NCI-H1092 (cell line): ENCODE results near the gene PPFIA4.

Experiments used
- DNase-seq: peaks from one replicate; lab custom pipeline; 2025; lab: John Stamatoyannopoulos, UW

Gene PPFIA4

DNA sequence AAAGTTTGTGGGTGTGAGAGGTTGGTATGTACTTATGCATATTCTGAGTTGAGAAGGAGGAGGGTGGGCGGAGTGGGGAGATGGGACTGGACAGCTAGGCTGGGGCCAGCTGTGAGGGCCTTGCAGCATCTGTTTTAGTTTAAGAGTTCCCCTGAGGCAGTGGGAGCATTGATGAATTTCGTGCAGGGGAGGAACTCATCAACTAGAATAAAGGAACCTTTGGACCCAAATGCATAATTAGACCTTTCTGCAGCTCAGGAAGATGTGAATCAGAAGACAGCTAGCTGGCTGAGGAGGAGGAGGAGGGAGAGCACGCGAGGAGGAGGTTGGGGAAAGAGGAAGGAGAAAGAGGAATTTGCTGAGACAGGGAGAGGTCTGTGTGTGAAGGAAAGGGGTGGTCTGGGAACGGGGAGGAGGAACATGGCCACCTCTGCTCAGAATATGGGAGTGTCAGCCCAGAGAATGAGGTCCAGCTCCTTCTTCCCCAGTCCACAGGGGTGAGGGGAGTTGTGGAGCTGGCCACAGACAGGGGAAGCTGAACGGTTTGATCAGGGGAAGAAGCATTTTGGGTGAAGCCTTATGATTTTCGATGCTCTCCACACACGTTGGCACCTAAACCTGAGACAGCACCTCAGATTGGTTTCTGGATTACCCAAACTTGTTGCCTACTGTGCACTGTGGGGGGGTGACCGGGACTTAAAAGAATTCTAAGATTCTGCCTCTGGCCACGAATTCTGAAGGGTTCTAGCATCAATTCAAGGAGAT is 31.8 kb downstream of the PPFIA4 start:
- no peak for DNase-seq

DNA sequence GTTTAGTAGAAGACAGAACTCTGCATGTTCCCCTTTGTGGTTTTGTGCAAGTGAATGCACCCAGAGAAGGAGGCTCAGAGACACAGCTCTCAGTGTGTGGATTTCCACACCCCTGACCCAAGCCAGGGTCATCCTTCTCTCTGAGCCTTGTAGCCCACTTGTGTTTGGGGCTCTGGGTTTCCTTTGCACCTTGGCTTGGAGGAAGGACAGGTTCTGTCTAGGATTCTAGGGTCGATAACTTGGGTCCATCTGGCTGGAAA is 32.3 kb downstream of the PPFIA4 start:
- DNase-seq: no peak

DNA sequence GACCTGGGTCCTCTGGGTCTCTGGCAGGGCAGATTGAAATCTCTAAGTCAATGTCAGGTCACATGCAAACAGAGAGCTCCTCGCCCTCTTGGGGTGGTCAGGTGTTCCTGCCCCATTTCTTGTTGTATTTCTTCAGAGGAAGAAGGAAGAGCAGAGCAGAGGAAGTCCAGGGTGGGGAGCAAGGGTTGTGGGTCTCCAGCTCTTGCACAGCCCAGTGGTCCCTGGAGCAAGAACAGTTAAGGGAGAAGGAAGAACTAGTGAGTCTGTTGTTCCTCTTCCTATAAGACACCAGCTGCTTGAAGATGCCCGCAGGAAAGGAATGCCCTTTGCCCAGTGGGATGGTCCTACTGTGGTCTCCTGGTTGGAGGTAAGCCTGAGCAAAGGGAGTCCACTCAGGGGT is 33.2 kb downstream of the PPFIA4 start:
- no peak for DNase-seq

DNA sequence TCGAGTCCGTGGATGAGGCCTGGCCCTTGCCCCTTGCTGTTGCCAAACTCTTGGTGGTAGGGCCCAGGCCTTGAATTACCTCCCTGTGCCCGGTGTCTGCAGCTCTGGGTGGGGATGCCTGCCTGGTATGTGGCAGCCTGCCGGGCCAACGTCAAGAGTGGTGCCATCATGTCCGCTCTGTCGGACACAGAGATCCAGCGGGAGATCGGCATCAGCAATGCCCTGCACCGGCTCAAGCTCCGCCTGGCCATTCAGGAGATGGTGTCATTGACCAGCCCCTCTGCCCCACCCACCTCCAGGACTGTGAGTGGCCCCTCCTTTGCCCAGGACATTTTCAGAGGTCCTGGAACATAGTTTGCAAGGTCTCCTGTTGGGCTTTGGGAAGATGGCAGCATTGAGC is 33.8 kb downstream of the PPFIA4 start:
- no peak for DNase-seq

GRCh38 chr1:203063287-203063686 is 37.0 kb downstream of the PPFIA4 start:
- DNase-seq: no peak

DNA sequence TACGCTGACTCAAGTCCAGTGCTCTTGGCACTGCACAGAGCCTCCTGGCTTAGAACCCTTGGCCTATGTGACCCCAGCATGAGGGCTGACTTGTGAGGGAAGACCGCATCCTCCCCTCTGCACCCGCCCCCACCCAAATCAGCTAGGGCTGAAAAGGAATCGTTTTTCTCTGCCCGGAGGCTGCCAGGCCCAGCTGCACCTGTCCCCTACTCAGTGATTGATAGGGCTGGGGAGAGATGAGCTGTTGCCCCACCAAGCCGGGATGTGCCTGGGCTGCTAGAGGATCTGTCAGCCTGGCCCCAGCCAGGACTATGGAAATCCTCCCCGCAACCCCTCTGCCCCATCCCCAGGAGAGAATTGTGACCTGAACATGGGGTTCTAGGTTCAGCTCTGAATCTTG is 38.9 kb downstream of the PPFIA4 start:
- no peak for DNase-seq

- DNase-seq: no peak
Measured at GRCh38 chr1:203065986-203066385, 39.7 kb downstream of the PPFIA4 start.

DNA sequence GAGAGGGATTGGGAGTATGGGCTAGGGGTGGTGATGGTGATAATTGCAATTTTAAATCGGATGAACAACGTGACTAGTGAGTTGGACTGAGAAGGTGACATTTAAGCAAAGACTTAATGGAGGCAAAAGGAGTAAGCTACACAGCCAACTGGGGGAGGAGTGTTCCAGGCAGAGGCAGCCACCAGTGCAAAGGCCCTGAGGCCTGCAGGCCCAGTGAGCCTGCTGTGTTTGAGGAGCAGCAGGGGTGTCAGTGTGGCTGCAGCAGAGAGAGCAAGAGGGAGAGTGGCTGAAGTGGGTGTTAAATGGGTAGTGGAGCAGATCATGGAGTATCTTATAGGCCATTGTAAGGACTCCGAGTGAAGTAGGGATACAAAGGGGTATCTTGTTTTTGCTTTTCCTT is 40.7 kb downstream of the PPFIA4 start:
- DNase-seq: no peak

GRCh38 chr1:203069030-203069747 is 42.9 kb downstream of the PPFIA4 start:
- peak; percentile 53 for DNase-seq

DNA sequence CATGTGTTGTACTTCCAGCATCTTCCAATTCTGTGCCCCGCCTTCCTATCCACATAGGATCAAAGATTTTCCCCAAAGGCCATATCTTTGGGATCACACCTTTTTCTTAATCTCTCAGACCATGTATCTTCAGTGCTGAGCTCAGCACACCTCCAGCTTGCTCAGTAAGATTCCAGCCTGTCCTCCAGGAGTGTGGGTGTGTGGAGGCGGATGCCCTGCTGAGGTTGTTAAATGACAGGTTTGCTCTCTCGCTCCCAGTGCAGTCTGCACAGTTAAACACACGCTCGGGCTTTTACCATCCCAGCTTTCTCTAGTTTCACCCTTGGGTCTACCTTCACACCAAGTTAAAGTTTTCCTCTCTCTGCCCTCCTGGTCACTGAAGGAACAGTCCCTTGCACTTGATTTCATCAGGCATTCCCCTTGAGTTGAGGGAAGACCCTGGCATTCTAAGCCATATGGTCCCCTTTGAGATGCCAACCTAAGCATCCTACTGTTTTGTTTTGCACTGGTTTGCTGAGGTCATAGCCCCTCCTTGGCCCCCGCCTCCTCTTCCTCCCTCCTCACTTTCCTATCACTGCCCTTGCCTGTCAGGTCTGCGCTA is 45.8 kb downstream of the PPFIA4 start:
- no peak for DNase-seq

GRCh38 chr1:203072911-203073310 is 46.6 kb downstream of the PPFIA4 start:
- DNase-seq: no peak

DNA sequence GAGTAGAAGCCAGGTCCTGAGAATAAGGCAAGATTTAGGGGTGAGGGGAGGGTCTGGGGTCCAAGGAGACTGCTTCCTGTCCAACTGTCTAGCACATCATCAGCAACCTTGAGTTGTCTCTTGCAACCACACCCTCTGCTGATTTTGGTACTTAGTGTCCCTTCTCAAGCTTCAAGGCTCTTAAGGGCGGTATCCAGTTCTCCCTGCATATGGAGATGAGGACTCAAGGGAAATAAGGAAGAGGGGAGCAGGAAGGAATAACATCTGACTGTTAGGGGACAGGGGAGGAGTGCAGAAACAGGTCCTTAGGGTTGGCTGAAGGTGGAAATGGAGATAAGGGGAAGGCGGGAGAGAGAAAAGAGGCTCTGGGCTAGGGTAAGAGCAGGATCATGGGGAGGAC is 47.2 kb downstream of the PPFIA4 start:
- DNase-seq: no peak

GRCh38 chr1:203074610-203075009 is 48.3 kb downstream of the PPFIA4 start:
- no peak for DNase-seq

DNA sequence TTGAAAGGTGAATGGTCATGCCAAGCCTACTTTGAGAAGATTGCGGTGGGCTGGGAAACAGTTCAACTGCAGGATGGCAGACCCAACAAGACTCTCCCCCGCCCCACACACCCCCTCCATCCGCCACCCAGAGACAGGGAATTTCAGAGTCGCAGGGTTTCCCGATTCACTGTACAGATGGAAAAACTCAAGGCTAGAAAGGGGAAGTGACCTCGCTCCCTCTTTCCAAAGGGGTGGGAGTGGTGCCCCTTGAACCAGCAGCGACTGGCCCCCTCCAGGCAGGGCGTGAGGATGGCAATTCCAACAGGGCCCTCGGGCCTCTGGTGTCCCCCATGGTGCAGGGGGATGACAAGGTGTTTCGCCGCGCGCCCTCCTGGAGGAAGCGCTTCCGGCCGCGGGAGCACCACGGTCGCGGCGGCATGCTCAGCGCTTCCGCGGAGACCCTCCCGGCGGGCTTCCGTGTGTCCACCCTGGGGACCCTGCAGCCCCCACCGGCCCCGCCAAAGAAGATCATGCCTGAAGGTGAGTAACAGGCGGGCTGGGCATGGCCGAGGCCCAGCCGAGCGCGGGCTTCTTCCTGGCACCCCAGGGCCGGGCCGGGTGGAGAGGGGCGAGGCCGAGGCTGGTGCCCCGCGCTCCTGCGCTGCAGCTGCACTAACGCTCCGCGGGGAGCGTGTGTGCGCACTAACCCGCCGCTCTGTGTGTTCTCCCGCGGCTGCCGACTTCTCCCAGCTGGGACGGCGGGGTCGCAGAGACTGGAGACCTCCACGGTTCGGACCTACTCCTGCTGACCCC is 49.1 kb downstream of the PPFIA4 start:
- no peak for DNase-seq

DNA sequence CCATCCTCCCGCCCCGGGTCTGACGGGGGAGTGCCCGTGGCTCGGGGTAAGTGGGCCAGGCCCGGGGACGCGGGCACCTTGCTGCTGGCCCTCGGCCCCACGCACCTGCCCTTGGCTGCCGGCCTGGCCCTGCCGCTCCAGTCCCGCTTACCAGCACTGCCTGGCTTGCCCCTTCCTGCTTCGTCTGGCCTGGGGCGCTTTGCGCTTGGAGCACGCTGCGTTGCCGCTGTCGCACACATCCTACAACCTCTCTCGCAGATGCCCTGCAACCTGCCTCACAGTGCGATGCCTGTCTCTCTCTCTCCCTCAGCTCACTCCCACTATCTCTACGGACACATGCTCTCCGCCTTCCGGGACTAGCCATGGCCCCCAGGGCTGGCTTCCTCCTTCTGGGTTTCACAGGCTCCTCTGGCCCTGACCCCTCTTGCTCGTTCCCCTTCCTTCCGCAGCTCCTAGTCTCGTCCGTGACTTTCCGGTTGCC is 49.8 kb downstream of the PPFIA4 start:
- no peak for DNase-seq

GRCh38 chr1:203077367-203077766 is 51.1 kb downstream of the PPFIA4 start:
- DNase-seq: no peak

GRCh38 chr1:203077956-203078355 is 51.7 kb downstream of the PPFIA4 start:
- no peak for DNase-seq

- DNase-seq: no peak
Measured at GRCh38 chr1:203078478-203078877, 52.2 kb downstream of the PPFIA4 start.

- no peak for DNase-seq
Measured at GRCh38 chr1:203080456-203080855, 54.2 kb downstream of the PPFIA4 start.

GRCh38 chr1:203081465-203082230 is 55.4 kb downstream of the PPFIA4 start:
- no peak for DNase-seq

DNA sequence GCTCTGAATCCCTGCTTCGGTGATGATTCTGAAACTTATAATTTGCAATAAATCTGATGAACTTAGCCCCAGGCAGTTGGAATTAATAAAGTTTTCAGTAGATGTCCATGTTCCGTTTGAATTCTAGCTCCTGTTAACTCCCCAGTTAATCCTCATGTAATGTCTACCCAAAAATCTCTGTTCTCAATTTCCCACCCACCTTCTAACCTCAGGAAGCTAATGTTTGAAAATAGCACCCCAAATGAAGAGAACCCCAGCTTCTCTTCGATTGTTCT is 55.9 kb downstream of the PPFIA4 start:
- DNase-seq: no peak
